IMR-90 (cell line): Measurements from ENCODE around the gene MRPL49. TPM values are rescaled to one million over a fixed set of nuclear protein-coding genes. Genes with fewer than 3 reads are reported as not detected.

ENCODE experiments used
- ATAC-seq: fragments of 200-7000 bp; cut with Tn5 transposase; 2 replicates; pipeline ENCODE4 v1.9.1; 2020; ENCODE audit warnings: low read depth, mild to moderate bottlenecking, moderate library complexity
- BruUV-seq: library from RNA; stranded (reverse); fragments of 400-500 nt; replicated peaks from 2 replicates; lab custom pipeline; 2021; lab: Mats Ljungman, UMichigan
- CTCF ChIA-PET: fragments of 300-600 bp; formaldehyde crosslinking; extraction: SDS; loops from one replicate; lab custom pipeline; 2021; ENCODE audit warnings: antibody characterized with exemption; lab: Yijun Ruan, JAX
- POLR2A ChIA-PET: fragments of 300-600 bp; sonication (Branson Sonifier 250); formaldehyde crosslinking; loops from one replicate; lab custom pipeline; 2022; ENCODE audit warnings: antibody characterized with exemption; ENCODE audit not compliant: unreplicated experiment; lab: Charles Lee
- DNase-seq: peaks from one replicate; pipeline ENCODE4 v3.0.0; 2013
- H2AFZ ChIP-seq: replicated peaks from 2 replicates; pipeline ENCODE3; 2013; ENCODE audit warnings: low read length, mild to moderate bottlenecking; ENCODE audit not compliant: poor library complexity
- H2AK5ac ChIP-seq: 2 replicates; pipeline ENCODE4 v1.6.1; 2013; ENCODE audit warnings: low read depth, low read length, inconsistent platforms
- H2AK9ac ChIP-seq: replicated peaks from 2 replicates; pipeline ENCODE3; 2013; ENCODE audit warnings: mild to moderate bottlenecking, low read depth, low read length, moderate library complexity; ENCODE audit not compliant: poor library complexity
- H2BK120ac ChIP-seq: 2 replicates; pipeline ENCODE4 v1.6.1; 2013; ENCODE audit warnings: low read depth, low read length, inconsistent platforms
- H2BK15ac ChIP-seq: 3 replicates; pipeline ENCODE4 v1.6.1; 2013; ENCODE audit warnings: low read depth, low read length, inconsistent platforms
- H2BK20ac ChIP-seq: 2 replicates; pipeline ENCODE4 v1.6.1; 2013; ENCODE audit warnings: low read depth, mild to moderate bottlenecking, inconsistent platforms, low read length, moderate library complexity
- H2BK5ac ChIP-seq: 2 replicates; pipeline ENCODE4 v1.6.1; 2013; ENCODE audit warnings: mild to moderate bottlenecking, low read depth, low read length, inconsistent platforms; ENCODE audit not compliant: poor library complexity, severe bottlenecking
- H3K14ac ChIP-seq: replicated peaks from 2 replicates; pipeline ENCODE4 v1.6.1; 2013; ENCODE audit warnings: low read depth, low read length, inconsistent platforms
- H3K18ac ChIP-seq: 2 replicates; pipeline ENCODE4 v1.6.1; 2013; ENCODE audit warnings: low read depth, low read length, control low read depth
- H3K23ac ChIP-seq: 2 replicates; pipeline ENCODE4 v1.6.1; 2013; ENCODE audit warnings: low read depth, low read length, inconsistent platforms
- H3K27ac ChIP-seq: 2 replicates; pipeline ENCODE4 v1.5.1; 2013; ENCODE audit warnings: mild to moderate bottlenecking, control low read depth, low read length; ENCODE audit not compliant: insufficient read depth
- H3K27me3 ChIP-seq: 2 replicates; pipeline ENCODE4 v1.6.1; 2013; ENCODE audit warnings: low read length; ENCODE audit not compliant: control insufficient read depth, insufficient read depth
- H3K36me3 ChIP-seq: 2 replicates; pipeline ENCODE4 v1.6.1; 2013; ENCODE audit warnings: low read length, mixed read lengths; ENCODE audit not compliant: control insufficient read depth, insufficient read depth
- H3K4ac ChIP-seq: 2 replicates; pipeline ENCODE4 v1.6.1; 2013; ENCODE audit warnings: low read depth, low read length, inconsistent platforms
- H3K4me1 ChIP-seq: 2 replicates; pipeline ENCODE4 v1.6.1; 2013; ENCODE audit warnings: low read length, mixed read lengths; ENCODE audit not compliant: control insufficient read depth, insufficient read depth
- H3K4me2 ChIP-seq: 2 replicates; pipeline ENCODE4 v1.6.1; 2013; ENCODE audit warnings: low read depth, mild to moderate bottlenecking, control low read depth, low read length, moderate library complexity
- H3K4me3 ChIP-seq: 2 replicates; pipeline ENCODE4 v1.5.1; 2013; ENCODE audit warnings: low read depth, mild to moderate bottlenecking, control low read depth, low read length, moderate library complexity; ENCODE audit not compliant: insufficient read depth
- H3K56ac ChIP-seq: 2 replicates; pipeline ENCODE4 v1.6.1; 2013; ENCODE audit warnings: low read length, inconsistent platforms; ENCODE audit not compliant: insufficient read depth; ENCODE audit errors: extremely low read depth
- H3K79me1 ChIP-seq, 2 experiments: 2 replicates each; pipeline ENCODE4 v1.6.1; 2013; ENCODE audit warnings: low read length in 2 of 2, inconsistent platforms in 1 of 2, low read depth in 1 of 2
- H3K9ac ChIP-seq: 2 replicates; pipeline ENCODE4 v1.6.1; 2013; ENCODE audit warnings: low read depth, low read length, control low read depth
- H3K9me1 ChIP-seq: 2 replicates; pipeline ENCODE4 v1.6.1; 2013; ENCODE audit warnings: low read length, inconsistent platforms; ENCODE audit not compliant: insufficient read depth
- H3K9me3 ChIP-seq: 2 replicates; pipeline ENCODE4 v1.6.1; 2013; ENCODE audit warnings: low read length; ENCODE audit not compliant: control insufficient read depth, insufficient read depth
- H4K20me1 ChIP-seq: 2 replicates; pipeline ENCODE4 v1.6.1; 2013; ENCODE audit warnings: low read length, inconsistent platforms; ENCODE audit not compliant: insufficient read depth
- H4K5ac ChIP-seq: 2 replicates; pipeline ENCODE4 v1.6.1; 2013; ENCODE audit warnings: mild to moderate bottlenecking, low read depth, low read length, control low read depth
- H4K8ac ChIP-seq, 2 experiments: 2 replicates each; pipeline ENCODE4 v1.6.1; 2013; ENCODE audit warnings: low read depth in 2 of 2, low read length in 2 of 2, control low read depth in 1 of 2, inconsistent platforms in 1 of 2
- H4K91ac ChIP-seq: 2 replicates; pipeline ENCODE4 v1.6.1; 2013; ENCODE audit warnings: low read depth, low read length, inconsistent platforms; ENCODE audit not compliant: insufficient read depth
- CEBPB ChIP-seq: IDR thresholded peaks from 2 replicates; pipeline ENCODE4 v1.6.1; 2012; ENCODE audit warnings: low read depth, low read length, improper control_type of control experiment
- CHD1 ChIP-seq: IDR thresholded peaks from 2 replicates; pipeline ENCODE4 v1.6.1; 2012; ENCODE audit warnings: low read depth, low read length, improper control_type of control experiment
- ELK1 ChIP-seq: fragments of 150-350 bp; IDR thresholded peaks from 2 replicates; pipeline ENCODE4 v1.6.1; 2016; ENCODE audit warnings: low read depth, mild to moderate bottlenecking, low read length, moderate library complexity, borderline replicate concordance
- FOS ChIP-seq: fragments of 150-350 bp; IDR thresholded peaks from 2 replicates; pipeline ENCODE4 v1.6.1; 2016; ENCODE audit warnings: low read depth, low read length
- MAFK ChIP-seq: IDR thresholded peaks from 2 replicates; pipeline ENCODE4 v1.6.1; 2012; ENCODE audit warnings: low read depth, low read length, improper control_type of control experiment
- MAZ ChIP-seq: IDR thresholded peaks from 2 replicates; pipeline ENCODE4 v1.6.1; 2012; ENCODE audit warnings: low read depth, mild to moderate bottlenecking, low read length, improper control_type of control experiment, moderate library complexity, borderline replicate concordance
- MXI1 ChIP-seq: IDR thresholded peaks from 2 replicates; pipeline ENCODE4 v1.6.1; 2012; ENCODE audit warnings: low read depth, mild to moderate bottlenecking, low read length, moderate library complexity, borderline replicate concordance
- NFE2L2 ChIP-seq: fragments of 150-350 bp; IDR thresholded peaks from 2 replicates; pipeline ENCODE4 v1.6.1; 2016; ENCODE audit warnings: low read depth, mild to moderate bottlenecking, low read length
- RAD21 ChIP-seq: IDR thresholded peaks from 2 replicates; pipeline ENCODE4 v1.6.1; 2012; ENCODE audit warnings: low read length, improper control_type of control experiment
- RFX5 ChIP-seq: IDR thresholded peaks from 2 replicates; pipeline ENCODE4 v1.8.0; 2012; ENCODE audit warnings: low read depth, mild to moderate bottlenecking, low read length, moderate library complexity
- SMC3 ChIP-seq: fragments of 150-350 bp; IDR thresholded peaks from 2 replicates; pipeline ENCODE4 v1.6.1; 2016; ENCODE audit warnings: low read depth, mild to moderate bottlenecking, antibody characterized with exemption, low read length, moderate library complexity
- WGBS, 2 experiments: methylation state at CpG; one replicate each; pipeline versions ENCODE4 v1.1.5 to v1.1.7; 2013; ENCODE audit warnings: missing lambda C conversion rate in 2 of 2; ENCODE audit not compliant: insufficient read length in 1 of 2; ENCODE audit errors: extremely low coverage in 2 of 2; 5-methylcytosine and 5-hydroxymethylcytosine counted together
- dilution Hi-C: fragments of 300-500 bp; cut with HindIII; formaldehyde crosslinking; loops from one replicate; pipeline ENCODE4 v1.14.3; 2018; ENCODE audit warnings: low sequenced_read_pairs; ENCODE audit not compliant: unreplicated experiment
- in situ Hi-C: fragments of 300-500 bp; cut with MboI; formaldehyde crosslinking; loops from 3 replicates; pipeline ENCODE4 v1.14.3; 2019; ENCODE audit warnings: low sequenced_read_pairs, inconsistent platforms, mixed read lengths
- intact Hi-C: fragments of 100-400 bp; cut with micrococcal nuclease; formaldehyde crosslinking; loops from 2 replicates; pipeline ENCODE4 v1.10.0; 2022
- polyA plus RNA-seq, 3 experiments: library from polyadenylated mRNA; depleted of rRNA; stranded (reverse); fragments of >200 nt; gene quantifications; 2 replicates each; pipeline ENCODE4 v1.2.3, GENCODE V29; 2012; ENCODE audit warnings: low replicate concordance in 1 of 3
- total RNA-seq: library from RNA; depleted of rRNA; stranded (reverse); fragments of >200 nt; gene quantifications from 2 replicates; pipeline ENCODE4 v1.2.3, GENCODE V29; 2012

Gene MRPL49
- total and polyA plus RNA-seq, 2 of the 4 experiments (the other 2 are of a cell fraction), result 55.2 to 56.8 TPM

GRCh38 chr11:65157336-65157735, 35.2 kb downstream of the MRPL49 start:
- intact Hi-C loops, result no loop called here
- Histone ChIP-seq H3K18ac (no peak overlapping the region), H3K4me3 (no peak overlapping the region), H4K5ac (no peak overlapping the region), H2BK20ac (no peak overlapping the region), H2BK5ac (no peak overlapping the region), H3K23ac (no peak overlapping the region), H3K4ac (no peak overlapping the region), H3K14ac (no peak overlapping the region), H4K91ac (no peak overlapping the region), H3K9me1 (no peaks in the 10 kb centered on the region), H3K36me3 (no peaks in the 10 kb centered on the region), H3K27me3 (0 out of 2 replicates have a peak, but pooled peaks cover 2% of the 10 kb centered on the region), H2AFZ (no peak overlapping the region), H3K4me2 (no peak overlapping the region), H2AK9ac (no peak overlapping the region), H3K4me1 (no peaks in the 10 kb centered on the region), H3K79me1 (no peaks in the 10 kb centered on the region), H3K27ac (no peak overlapping the region), H3K9me3 (no peaks in the 10 kb centered on the region), H2BK15ac (no peak overlapping the region), H2AK5ac (no peak overlapping the region), H4K8ac (no peak overlapping the region), H4K20me1 (no peaks in the 10 kb centered on the region), H2BK120ac (no peak overlapping the region), H3K56ac (no peak overlapping the region), H3K9ac (no peak overlapping the region)
- BruUV-seq, result no TSS peak
- DNase-seq (no peak), ATAC-seq (no peak)
- ChIA-PET POLR2A (no interaction called here), CTCF (no interaction called here)
- in situ Hi-C loops, result no loop called here
- TF ChIP-seq MAFK (no peak), ELK1 (no peak), RFX5 (no peak), MXI1 (no peak), CEBPB (no peak), NFE2L2 (no peak), SMC3 (no peak), MAZ (no peak), CHD1 (no peak), FOS (no peak), RAD21 (no peak)
- dilution Hi-C loops, result no loop called here
- WGBS, 2 experiments, result 58% methylated on average over 2 of the region's 3 CpGs; no CpG with 5 or more reads in 1 of the 2 experiments
